ENCODE measurements around the gene NUCKS1. TPM values are rescaled to one million over a fixed set of nuclear protein-coding genes. Genes with fewer than 3 reads are reported as not detected.

Gene NUCKS1
- total RNA-seq, 1 experiment from 2014 or later: 427 TPM

- H3K4ac ChIP-seq (ENCODE audit: low read depth, low read length): no peak overlapping the region
- no peak for TF ChIP-seq CTCF (conservative IDR thresholded peaks at IDR 0.05)
- H2AK5ac ChIP-seq (ENCODE audit: insufficient read length, low read length): no peak overlapping the region
- H2BK120ac ChIP-seq (ENCODE audit: low read depth, low read length, poor library complexity, severe bottlenecking): no peak overlapping the region
- no peak overlapping the region for H3K27ac ChIP-seq (ENCODE audit: insufficient read length, low read depth, low read length)
- no peak overlapping the region for H2BK5ac ChIP-seq (ENCODE audit: insufficient read length, low read length)
- no peak overlapping the region for H4K5ac ChIP-seq (ENCODE audit: insufficient read length, low read depth, low read length)
- no peak overlapping the region for H4K91ac ChIP-seq (ENCODE audit: insufficient read length, low read depth, low read length)
- Mint-ChIP-seq H3K4me3 (no peak overlapping the region), H3K27ac (no peak overlapping the region), H3K36me3 (ENCODE audit: insufficient read depth in 1 of 3, low read depth in 3 of 3) (no peaks in the 10 kb centered on the region), H3K9me3 (no peaks in the 10 kb centered on the region; a peak in 1 of 5 replicates), H3K4me1 (no peaks in the 10 kb centered on the region), H3K27me3 (ENCODE audit: low read depth) (peaks cover 9% of the 10 kb centered on the region)
- H2BK20ac ChIP-seq (ENCODE audit: low read depth, low read length, poor library complexity, severe bottlenecking): no peak overlapping the region
- H3K27me3 ChIP-seq (ENCODE audit: insufficient read depth, low read length): no peaks in the 10 kb centered on the region
- no peak overlapping the region for H3K9ac ChIP-seq (ENCODE audit: extremely low read depth, insufficient read length, low read length)
- no peaks in the 10 kb centered on the region for H3K4me1 ChIP-seq (ENCODE audit: insufficient read depth, low read length)
- H3K56ac ChIP-seq (ENCODE audit: insufficient read length, low read depth, low read length): no peak overlapping the region
- H3K23ac ChIP-seq (ENCODE audit: insufficient read length, low read depth, low read length): no peak overlapping the region
- H3K14ac ChIP-seq (ENCODE audit: insufficient read depth, low read length): no peak overlapping the region
- H3K79me2 ChIP-seq (ENCODE audit: insufficient read depth, low read length): no peaks in the 10 kb centered on the region
- no peak overlapping the region for H2BK15ac ChIP-seq (ENCODE audit: low read depth, low read length)
- H3K4me2 ChIP-seq (ENCODE audit: insufficient read depth, insufficient read length, low read length): no peak overlapping the region
- no peak overlapping the region for H3K18ac ChIP-seq (ENCODE audit: insufficient read length, low read depth, low read length)
- no CpG with 5 or more reads among the region's 3 CpGs for WGBS (ENCODE audit: extremely low coverage, insufficient read length, low lambda C conversion rate)
- no peaks in the 10 kb centered on the region for H3K9me3 ChIP-seq (ENCODE audit: control insufficient read depth, low read depth, low read length)
- H3K79me1 ChIP-seq (ENCODE audit: insufficient read depth, low read depth, low read length, poor library complexity, severe bottlenecking): no peaks in the 10 kb centered on the region
- DNase-seq: no peak
- H3K23me2 ChIP-seq (ENCODE audit: insufficient read length, low read depth, low read length, poor library complexity, severe bottlenecking): no peaks in the 10 kb centered on the region
- no peak overlapping the region for H2BK12ac ChIP-seq (ENCODE audit: insufficient read length, low read depth, low read length)
- H2AFZ ChIP-seq (ENCODE audit: low read length): no peak overlapping the region
- no peaks in the 10 kb centered on the region for H4K20me1 ChIP-seq (ENCODE audit: control insufficient read depth, insufficient read depth, insufficient read length)
- H4K8ac ChIP-seq (replicated peaks; ENCODE audit: insufficient read length, low read depth, low read length): no peak overlapping the region
- H3T11ph ChIP-seq (ENCODE audit: low read length): no peak overlapping the region
Measured at GRCh38 chr1:205756552-205756951, 6.6 kb upstream of the NUCKS1 start.

All from H9 (cell line).